Measurements from ENCODE around the gene MED9.
"Not testable (repeated sequence)": the region's sequence is repeated elsewhere in the genome, so short reads cannot be mapped to it uniquely, and the experiment has no call there.

Gene MED9, protein sequence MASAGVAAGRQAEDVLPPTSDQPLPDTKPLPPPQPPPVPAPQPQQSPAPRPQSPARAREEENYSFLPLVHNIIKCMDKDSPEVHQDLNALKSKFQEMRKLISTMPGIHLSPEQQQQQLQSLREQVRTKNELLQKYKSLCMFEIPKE

DNA sequence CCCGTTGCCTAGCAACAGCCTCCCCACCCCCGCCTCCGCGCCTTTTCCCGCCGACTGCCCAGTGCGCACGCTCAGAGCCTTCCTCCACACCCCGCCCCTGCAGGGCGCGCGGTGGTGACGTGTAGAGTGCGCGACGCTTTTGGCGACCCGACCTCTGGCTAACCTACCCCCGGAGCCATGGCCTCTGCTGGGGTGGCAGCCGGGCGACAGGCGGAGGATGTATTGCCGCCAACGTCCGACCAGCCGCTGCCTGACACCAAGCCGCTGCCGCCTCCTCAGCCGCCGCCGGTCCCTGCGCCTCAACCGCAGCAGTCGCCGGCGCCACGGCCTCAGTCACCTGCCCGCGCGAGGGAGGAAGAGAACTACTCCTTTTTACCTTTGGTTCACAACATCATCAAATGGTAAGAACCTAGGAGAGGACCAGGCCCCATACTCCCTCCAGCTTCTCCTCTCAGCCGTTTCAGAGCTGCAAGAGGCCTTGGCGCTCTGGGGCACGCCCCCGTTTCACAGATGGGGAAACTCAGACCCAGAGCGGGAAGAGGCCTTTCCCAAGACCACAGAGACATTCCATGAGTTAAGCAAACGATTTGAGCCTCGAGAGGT is at the start of gene MED9:
TSS of gene MED9 (plus strand) at position 136 of the 603 bp plus-strand sequence. CDS start at position 178, 42 bp downstream.
- DNase-seq (ENCODE audit: low read depth): peak; percentile 93

DNA sequence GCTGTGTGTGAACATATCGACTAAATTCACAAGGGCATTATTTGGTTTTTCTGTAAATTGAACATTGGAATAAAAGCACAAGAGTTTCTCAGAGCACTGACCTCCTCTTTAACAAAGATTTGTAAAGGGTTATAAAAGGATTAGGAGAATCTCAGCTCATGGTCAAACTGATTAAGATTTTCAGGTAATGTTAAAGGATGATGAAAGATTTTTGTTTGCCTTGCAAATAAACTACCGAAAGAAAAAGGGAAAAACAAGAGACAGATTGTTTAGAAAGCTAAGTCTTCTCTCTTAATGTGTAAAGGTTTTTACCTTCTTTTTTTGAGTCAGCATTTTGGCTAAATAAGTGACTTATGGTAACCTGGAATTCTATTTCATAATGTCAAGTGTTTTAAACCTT is 47.6 kb upstream of the MED9 start:
- no peak for DNase-seq (ENCODE audit: low read depth)

DNA sequence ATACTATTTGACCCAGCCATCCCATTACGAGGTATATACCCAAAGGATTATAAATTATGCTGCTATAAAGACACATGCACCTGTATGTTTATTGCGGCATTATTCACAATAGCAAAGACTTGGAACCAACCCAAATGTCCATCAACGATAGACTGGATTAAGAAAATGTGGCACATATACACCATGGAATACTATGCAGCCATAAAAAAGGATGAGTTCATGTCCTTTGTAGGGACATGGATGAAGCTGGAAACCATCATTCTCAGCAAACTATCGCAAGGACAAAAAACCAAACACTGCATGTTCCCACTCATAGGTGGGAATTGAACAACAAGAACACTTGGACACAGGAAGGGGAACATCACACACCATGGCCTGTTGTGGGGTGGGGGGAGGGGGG is 45.9 kb upstream of the MED9 start:
- DNase-seq (ENCODE audit: low read depth): not testable (repeated sequence)

DNA sequence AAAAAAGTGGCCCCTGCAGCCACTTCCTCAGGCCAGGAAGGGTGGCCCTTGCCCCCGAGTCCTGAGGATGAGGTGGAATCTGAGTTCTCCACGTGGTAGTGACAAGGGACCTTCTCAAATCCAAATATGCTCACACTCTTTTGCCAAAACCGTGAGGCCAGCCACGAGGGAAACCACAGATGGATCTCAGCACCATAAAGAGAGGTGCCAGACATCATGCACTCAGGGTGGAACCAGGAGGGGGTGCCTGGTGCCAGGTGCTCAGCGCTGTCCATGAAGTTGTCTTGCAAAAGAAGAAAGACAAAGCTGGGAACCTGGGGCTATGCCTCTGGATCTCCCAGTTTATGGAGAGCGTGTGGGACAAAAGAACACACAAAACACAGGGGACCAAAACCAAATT is 45.2 kb upstream of the MED9 start:
- DNase-seq (ENCODE audit: low read depth): no peak

DNA sequence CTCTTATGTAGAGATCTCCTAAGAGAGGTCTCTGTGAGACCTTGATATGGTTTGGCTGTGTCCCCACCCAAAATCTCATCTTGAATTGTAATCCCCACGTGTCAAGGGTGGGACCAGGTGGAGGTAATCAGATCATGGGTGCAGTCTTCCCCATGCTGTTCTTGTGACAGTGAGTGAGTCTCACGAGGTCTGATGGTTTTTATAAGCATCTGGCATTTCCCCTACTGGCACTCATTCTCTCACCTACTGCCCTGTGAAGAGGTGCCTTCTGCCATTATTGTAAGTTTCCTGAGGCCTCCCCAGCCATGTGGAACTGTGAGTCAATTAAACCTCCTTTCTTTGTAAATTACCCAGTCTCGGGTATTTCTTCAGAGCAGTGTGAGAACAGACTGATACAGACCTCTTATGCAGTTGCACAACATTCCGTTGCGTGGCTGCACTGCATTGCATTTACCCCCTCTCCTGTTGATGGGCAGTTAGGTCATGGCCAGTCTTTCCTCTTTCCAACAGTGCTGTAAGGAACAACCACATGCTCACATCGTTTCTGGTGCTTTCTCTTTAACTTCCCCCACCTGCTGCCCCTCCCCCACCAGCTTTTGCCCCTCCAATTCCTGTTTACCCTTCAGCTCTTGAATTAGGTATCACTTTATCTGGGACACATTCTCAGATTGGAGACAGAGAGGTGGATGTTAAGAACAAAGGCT is 43.6 kb upstream of the MED9 start:
- DNase-seq (ENCODE audit: low read depth): no peak

DNA sequence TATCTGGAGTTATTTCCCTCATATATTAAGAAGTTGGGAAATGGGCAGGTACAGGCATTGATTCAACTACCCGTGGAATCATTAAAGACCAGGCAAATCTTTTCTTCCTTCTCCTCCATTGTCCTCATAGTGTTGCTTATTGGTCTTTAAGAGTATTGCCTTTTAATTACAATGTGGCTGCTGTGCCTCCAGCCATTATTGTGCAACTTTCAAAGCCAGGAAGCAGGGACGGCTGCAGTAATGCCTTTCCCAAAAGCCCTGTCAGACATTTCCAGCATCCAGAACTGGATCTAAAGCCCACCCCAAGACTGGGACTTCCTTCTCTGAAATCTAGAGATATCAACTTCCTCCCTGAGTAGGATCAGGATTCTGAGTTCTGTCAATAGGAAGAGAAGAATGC is 42.3 kb upstream of the MED9 start:
- DNase-seq (ENCODE audit: low read depth): no peak

DNA sequence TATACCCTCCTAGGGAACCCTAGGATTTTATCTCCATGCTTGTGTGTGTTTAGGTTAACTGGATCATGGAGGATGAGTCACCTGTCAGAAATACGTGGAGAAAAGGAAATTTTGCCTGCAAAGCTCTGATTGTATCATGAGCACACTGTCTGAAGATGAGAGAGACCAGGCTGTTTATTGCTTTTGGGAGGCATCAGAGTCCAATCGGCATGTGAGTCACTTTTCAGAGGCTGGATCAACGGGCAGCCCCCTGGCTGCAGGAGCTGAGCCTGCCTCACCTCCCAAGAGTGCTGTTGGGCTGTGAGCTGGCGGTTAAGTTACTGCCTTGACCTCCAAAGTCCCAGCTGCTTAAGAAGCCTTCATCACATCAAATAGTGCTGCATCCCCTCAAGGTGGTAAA is 41.5 kb upstream of the MED9 start:
- peak; percentile 97 for DNase-seq (ENCODE audit: low read depth)

DNA sequence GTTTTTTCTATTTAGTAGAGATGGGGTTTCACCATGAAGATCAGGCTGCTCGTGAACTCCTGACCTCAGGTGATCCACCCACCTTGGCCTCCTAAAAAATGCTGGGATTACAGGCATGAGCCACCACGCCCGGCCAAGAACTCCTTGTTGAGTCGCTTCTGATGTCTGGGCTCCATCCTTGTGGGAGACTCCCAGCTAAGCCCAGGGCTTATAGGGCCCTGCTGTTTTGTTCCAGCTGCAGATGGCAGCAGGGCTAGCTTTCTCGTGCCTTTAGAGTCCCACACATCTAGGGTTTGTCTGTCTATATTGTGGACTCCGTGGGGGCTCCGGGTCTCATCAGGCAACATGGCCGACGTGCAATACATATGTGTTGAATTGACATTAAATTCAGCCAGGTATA is 39.3 kb upstream of the MED9 start:
- no peak for DNase-seq (ENCODE audit: low read depth)

DNA sequence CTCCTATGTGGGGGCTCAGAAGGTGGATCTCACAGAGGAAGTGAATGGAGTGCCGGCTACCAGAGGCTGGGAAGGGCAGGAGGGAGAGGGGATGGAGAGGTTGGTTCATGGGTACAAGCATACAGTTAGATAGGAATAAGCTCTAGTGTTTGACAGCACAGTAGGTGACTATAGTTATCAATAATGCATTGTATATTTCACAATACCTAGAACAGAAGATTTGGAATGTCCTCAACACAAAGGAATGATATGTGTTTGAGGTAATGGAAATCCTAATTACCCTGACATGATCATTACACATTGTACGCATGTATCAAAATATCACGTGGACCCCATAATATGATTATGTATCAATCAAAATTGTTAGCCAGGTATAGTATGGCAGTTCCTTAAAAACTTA is 38.9 kb upstream of the MED9 start:
- DNase-seq (ENCODE audit: low read depth): no peak

DNA sequence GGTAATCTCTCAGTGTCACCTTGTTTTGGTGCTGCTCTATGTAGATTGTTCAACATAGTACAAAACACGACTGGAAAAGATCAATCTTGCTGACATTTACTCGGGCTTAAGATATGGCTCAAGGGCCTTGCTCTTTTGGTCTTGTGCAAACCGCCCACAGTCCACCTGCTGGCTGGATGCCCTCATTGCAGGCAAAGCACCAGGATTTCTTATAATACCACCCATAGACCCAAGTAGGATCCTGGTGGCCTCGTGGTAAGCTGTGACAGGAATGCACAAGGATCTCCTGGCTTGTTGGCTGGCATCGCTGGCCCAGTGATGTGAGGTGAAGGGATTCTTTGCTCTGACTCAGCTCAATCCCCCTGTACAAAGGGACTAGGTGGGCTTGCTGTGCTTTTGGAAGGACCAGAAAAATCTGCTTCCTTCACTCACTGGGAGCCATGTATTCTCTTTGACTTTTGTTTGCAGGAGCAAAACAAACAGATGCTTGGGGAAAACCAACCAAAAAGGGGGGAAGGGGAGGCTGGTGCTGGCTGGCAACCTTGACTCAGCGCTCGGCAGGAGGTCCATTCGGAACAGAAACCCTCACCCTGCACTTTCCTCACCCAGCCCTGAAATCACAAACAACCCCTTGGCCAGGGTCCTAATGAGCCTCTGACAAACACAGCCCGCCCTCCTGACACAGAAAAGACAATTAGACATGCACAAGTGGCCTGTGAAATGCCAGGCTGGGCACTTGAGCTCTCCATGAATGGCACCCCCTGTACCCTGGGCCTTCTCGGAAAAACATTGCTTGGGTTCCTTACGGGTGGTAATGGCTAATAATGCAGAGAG is 36.6 kb upstream of the MED9 start:
- DNase-seq (ENCODE audit: low read depth): peak; percentile 77

DNA sequence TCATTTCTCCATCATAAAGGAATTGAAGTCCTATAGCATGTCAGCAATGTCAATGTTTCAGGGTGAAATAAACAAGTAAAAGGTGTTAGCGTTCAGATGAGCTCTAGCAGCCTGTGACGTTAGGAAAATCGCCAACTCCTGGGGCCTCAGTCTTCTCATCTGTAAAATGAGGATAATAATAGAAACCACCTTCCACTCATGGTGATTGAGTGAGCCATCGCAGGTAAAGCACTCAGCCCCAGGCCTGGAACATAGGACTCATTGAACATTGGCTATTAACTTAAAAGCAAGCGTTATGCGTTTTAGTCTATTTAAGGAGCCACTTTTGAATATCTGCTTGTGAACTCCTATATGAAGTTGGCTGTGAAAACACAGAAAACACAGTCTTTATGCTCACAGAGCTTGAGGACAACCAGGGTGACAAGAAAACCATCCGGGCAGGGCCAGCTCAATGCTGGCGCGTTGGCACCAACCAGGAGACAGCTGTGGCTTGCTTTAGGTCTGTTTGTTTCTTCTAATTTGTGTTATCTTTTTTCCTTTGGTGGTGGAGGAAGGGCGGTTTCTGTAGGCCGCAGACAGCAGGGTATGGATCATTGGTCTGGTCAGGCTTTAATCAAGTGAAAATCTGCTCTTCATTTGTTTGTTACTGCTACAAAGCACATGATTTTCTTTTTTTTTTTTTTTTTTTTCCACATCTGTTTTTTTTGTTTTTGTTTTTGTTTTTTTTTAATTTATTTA is 35.7 kb upstream of the MED9 start:
- DNase-seq (ENCODE audit: low read depth): no peak

DNA sequence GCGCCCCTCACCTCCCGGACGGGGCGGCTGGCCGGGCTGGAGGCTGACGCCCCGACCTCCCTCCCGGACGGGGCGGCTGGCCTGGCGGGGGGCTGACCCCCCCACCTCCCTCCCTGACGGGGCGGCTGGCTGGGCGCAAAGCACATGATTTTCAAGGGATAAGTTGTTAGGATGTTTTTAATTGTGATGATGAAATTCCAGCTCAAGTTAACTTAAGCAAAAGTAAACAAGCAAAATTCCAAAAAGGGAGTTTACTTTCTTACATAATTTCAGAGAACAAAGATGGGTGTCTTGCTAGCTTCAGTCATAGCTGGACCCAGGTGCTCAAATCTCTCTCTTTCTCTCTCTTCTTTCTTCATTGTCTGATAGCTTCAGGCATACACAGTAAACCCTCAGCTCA is 33.6 kb upstream of the MED9 start:
- DNase-seq (ENCODE audit: low read depth): no peak

DNA sequence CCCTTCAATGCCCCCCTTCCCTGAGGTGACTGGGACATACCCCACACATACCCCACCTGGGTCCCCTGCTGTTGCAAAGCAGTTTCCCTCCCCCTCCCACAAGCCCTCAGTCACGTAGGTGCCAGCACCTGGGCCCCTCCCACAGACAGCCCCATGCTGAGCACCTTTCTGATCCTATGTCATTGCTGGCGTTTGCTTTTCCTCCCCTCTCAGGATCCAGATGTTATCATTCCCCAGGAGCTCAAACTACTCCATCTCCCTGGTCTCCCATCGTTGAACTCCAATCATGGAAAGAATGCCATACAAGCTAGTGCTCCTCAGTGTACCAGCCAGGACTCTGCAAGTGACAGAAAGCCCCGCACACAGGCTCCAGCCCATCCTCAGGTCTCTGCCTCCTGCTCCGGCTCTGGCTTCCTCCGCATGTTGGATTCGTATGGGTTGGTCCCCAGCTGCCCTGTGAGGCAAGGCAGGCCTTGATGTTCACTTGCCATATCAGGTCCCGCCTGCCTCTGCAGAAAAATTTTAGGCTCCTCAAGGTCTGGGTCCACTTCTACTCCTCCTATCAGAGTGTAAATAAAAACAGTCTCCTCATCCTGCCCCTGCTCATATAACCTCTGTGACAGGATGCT is 31.4 kb upstream of the MED9 start:
- no peak for DNase-seq (ENCODE audit: low read depth)

DNA sequence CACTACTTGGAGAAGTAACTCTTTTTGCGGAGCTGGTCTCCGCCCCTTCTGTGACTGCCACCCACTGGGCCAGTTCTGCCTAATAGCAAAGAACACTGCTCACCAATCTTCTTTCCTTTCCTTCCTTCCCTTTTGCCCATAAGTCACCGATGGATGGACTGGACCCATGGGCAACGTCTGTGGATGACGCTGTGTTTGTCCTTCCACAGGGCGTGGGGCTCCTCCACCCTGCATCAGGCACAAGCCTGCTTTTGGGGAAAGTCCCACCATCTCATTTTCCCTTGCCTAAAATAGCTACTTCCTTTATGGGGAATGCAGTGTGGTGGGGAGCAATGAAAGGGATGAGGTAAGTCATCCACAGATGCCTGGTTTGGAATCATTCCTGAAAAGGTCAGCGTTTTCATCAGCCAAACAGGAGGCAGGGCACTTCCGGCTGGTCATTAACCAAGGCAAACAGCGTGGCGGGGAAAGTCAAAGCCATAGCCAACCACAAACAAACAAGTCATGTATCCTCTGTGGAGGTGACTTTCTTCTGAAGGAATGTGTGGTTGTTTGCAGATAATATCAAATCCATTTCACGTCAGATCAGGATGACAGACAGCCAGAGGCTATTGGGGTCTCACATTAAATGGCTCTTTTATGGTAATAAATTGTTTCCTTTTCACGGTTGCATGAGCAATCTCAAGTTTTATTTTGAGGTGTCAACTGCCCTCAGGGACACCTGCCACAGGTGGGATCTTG is 30.7 kb upstream of the MED9 start:
- peak; percentile 95 for DNase-seq (ENCODE audit: low read depth)

DNA sequence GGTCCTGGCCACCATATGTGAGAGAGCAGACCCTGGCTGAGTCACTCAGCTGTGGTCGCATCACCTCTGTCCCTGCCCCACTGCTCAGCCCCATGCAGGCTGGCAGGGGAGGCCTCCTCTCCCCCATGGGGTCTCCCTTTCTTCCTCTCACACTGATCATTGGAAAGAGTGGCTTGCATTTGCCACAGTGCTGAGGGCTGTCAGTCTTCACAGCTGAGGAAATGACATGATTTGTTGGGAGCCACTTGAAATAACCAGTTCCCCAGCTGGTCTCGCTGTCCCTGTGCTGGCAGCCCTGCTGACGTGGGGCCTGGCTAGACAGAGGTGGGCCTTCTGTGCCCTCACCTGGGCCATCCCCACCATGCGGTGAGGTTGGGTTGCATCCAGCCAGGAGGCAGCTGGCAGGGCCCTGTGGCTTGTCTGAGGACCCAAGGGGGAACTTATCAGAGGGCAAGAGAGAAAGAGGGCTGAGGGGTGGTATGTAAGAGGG is 30.1 kb upstream of the MED9 start:
- no peak for DNase-seq (ENCODE audit: low read depth)

DNA sequence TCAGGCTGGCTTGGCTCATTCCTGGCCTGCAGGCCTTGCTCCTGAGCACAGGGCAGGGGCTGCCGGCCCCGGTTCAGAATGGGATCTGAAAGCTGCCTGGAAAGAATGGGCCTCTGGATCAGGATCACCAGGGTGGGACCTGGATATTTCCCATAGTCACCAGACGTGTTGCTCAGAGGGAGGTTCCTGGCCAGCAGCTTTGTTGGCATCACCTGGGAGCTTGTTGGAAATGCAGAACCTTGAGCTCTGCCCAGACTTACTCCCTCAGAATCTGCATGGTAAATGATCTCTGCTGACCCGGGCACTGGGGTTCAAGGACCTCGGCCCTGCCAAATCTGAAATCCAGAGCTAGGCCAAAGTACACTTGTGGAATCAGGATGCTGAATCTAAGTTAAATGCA is 29.5 kb upstream of the MED9 start:
- DNase-seq (ENCODE audit: low read depth): no peak

DNA sequence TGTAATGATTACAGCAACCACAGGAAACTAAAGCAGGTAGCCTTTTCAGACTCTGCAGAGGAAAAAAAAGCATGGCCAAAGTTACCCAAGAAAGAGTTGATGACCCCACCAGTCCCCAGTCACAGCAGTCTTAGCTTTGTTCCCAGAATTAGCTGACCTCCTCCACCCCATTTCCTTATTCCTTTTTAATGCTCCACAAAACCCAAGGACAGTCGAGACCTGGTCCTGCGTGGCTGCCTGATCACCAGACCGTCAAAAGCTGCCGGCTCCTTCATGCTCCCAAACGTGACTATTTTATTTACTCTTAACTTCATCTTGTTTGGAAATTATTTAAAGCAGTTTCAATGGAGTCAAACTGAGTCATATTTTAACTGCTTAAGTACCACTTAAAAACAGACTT is 28.7 kb upstream of the MED9 start:
- no peak for DNase-seq (ENCODE audit: low read depth)

DNA sequence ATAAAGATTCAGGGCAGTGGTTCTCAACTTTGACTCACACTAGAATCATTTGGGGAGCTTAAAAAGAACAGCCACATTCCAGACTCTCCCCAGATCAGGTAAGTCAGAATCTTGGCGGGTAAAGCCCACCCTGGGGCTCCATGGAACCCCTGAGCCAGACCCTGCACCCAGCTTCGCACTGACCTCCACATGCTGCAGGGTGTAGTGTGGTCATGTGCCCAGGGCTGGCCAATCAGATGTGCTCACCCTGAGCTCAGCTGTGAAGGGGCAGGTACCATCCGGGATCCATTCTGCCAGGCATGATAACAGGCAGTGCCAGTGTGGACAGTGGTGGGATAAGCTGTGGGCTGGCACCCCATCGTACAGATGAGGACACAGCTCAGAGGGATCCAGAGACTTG is 28.1 kb upstream of the MED9 start:
- no peak for DNase-seq (ENCODE audit: low read depth)

DNA sequence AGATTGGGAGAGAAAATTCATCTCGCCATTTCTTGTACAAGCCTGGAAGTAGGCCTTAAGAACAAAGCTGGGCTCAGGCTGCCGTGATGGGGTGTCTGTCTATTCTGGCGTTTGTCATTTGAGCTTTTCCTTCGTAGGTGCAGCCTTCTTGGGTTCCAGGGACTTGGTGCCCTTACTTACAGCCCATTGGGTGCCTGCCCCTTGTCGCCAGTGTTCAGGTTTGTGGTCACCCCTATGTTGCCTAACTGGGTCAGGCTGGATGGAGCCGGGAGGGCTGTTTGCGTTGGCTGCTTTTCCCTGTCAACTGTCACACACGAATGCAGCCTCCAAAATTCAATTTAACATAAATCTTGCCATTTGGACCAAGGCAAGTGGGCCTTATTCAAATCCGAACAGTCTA is 23.7 kb upstream of the MED9 start:
- DNase-seq (ENCODE audit: low read depth): no peak

DNA sequence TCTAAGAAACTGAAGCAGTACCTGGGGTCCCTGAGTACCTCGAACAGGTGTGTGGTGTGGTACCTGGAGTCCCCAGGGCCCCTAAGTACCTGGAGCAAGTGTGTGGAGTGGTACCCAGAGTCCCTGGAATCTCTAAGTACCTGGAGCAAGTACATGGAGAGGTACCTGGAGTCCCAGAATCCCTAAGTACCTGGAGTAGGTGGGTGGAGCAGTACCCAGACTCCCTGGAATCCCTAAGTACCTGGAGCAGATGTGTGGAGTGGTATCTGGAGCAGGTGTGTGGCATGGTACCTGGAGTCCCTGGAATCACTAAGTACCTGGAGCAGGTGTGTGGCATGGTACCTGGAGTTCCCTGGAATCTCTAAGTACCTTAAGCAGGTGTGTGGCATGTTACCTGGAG is 22.5 kb upstream of the MED9 start:
- DNase-seq (ENCODE audit: low read depth): no peak

DNA sequence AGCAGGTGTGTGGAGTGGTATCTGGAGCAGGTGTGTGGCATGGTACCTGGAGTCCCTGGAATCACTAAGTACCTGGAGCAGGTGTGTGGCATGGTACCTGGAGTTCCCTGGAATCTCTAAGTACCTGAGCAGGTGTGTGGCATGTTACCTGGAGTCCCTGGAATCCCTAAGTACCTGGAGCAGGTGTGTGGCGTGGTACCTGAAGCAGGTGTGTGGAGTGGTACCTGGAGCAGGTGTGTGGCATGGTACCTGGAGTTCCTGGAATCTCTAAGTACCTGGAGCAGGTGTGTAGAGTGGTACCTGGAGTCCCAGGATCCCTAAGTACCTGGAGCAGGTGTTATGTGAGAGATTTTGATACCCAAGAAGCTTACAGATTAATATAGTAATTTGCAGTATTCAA is 22.1 kb upstream of the MED9 start:
- DNase-seq (ENCODE audit: low read depth): not testable (repeated sequence)
